AG20443 (cell line): Measurements from ENCODE around the gene HHEX.
A peak's percentile ranks its signal among the peaks of the same experiment; 100 is the strongest.
"Not testable (repeated sequence)": the region's sequence is repeated elsewhere in the genome, so short reads cannot be mapped to it uniquely, and the experiment has no call there.

Experiments used
- DNase-seq: peaks from one replicate; pipeline ENCODE4 v3.0.0; 2012; ENCODE audit warnings: low spot score, mixed read lengths

Gene HHEX

DNA sequence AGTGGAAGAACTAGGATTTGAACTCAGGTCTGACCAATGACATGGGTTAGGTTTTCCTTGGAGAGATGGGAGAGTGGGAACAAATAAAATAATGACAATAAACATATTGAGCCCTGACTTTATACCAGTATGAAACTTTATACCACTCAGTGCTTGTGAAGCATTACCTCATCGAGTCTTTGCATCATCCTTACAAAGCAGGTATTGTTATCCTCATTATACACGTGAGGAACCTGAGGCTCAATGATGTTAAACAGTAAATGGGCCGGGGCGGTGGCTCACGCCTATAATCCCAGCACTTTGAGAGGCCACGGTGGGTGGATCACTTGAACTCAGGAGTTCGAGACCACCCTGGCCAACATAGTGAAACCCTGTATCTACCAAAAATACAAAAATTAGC, 47.7 kb downstream of the HHEX start:
- DNase-seq = no peak

- DNase-seq = peak; percentile 47
These were observed 51.0 kb downstream of the HHEX start for GRCh38 chr10:92740762-92741161.

GRCh38 chr10:92741741-92742140, 52.0 kb downstream of the HHEX start:
- not testable (repeated sequence) for DNase-seq

DNA sequence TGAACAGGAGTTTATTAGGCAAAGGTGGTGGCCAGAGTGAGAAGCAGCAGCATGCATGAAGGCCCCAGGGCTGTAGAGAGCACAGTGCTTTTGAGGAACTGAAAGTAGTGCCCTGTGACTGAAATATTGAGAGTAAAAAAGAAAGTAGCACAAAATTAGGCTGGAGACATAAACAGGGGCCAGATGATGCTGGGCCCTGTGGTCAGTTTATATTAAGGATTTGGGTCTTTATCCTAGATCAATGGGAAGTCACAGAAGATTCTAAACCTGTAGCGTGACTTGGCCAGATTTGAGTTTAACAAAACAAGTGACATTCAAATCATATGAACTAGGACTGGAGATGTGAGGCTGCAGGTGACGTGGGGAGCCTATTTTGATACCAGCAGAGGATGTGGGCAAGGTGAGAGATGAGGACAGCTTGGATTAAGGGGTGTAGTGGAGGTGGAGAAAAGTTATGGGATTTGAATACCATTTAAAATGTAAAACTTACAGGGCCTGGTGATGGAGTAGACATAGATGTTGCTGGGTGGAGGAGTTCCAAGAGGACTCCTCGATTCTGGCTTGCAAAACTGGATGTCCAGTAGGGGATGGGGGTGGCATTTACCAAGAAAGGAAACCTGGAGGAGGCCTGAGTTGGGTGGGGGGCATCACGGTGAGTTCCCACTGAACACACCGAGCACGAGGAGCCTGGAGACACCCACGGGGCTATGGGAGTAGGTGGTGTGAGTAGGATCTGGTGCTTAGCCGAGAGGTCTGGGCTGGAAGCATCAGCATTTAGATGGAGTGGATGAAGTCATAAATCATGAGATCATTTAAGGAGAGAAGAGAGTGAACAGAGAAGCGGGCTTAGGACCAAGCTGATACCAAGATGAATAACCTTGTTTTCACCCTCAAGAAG, 52.8 kb downstream of the HHEX start:
- no peak for DNase-seq
